Measurements from ENCODE around the gene BSND.
"Not testable (repeated sequence)": the region's sequence is repeated elsewhere in the genome, so short reads cannot be mapped to it uniquely, and the experiment has no call there.

The BSND gene

GRCh38 chr1:55024163-55024562 is 25.4 kb downstream of the BSND start:
- DNase-seq = not testable (repeated sequence)

GRCh38 chr1:55026682-55027081 is 27.9 kb downstream of the BSND start:
- DNase-seq = not testable (repeated sequence)

GRCh38 chr1:55031098-55031497 is 32.4 kb downstream of the BSND start:
- DNase-seq = not testable (repeated sequence)

GRCh38 chr1:55033265-55033614 is 34.5 kb downstream of the BSND start:
- no peak for DNase-seq

- no peak for DNase-seq
Observed at GRCh38 chr1:55034476-55035133, 35.9 kb downstream of the BSND start.

- no peak for DNase-seq
Observed at GRCh38 chr1:55035904-55036303, 37.2 kb downstream of the BSND start.

- no peak for DNase-seq
Observed at GRCh38 chr1:55037733-55038551, 39.2 kb downstream of the BSND start.

- DNase-seq = no peak
Observed at GRCh38 chr1:55038552-55038838, 39.8 kb downstream of the BSND start.

GRCh38 chr1:55038974-55039341 is 40.2 kb downstream of the BSND start:
- DNase-seq = no peak

GRCh38 chr1:55039342-55040082 is 40.8 kb downstream of the BSND start, which contains the start of gene PCSK9:
Gene PCSK9 (plus strand): TSS chr1:55039548. CDS start chr1:55039838, 290 bp downstream.
- DNase-seq = no peak

- no peak for DNase-seq
Observed at GRCh38 chr1:55040083-55040932, 41.6 kb downstream of the BSND start.

- no peak for DNase-seq
Observed at GRCh38 chr1:55040933-55041494, 42.3 kb downstream of the BSND start.

GRCh38 chr1:55041613-55042012 is 42.9 kb downstream of the BSND start:
- DNase-seq = no peak

GRCh38 chr1:55043011-55043410 is 44.3 kb downstream of the BSND start:
- no peak for DNase-seq

- no peak for DNase-seq
Observed at GRCh38 chr1:55043726-55044125, 45.0 kb downstream of the BSND start.

- DNase-seq = no peak
Observed at GRCh38 chr1:55044617-55045397, 46.1 kb downstream of the BSND start.

- DNase-seq = no peak
Observed at GRCh38 chr1:55045430-55045829, 46.7 kb downstream of the BSND start.

- DNase-seq = no peak
Observed at GRCh38 chr1:55046871-55047270, 48.1 kb downstream of the BSND start.

GRCh38 chr1:55047611-55048010 is 48.9 kb downstream of the BSND start:
- DNase-seq = no peak

GRCh38 chr1:55048453-55049270 is 49.9 kb downstream of the BSND start:
- no peak for DNase-seq

Measured in bone marrow (tissue), 2 donors.